GM21367 (cell line): Measurements from ENCODE around the gene SNRPB2.

ENCODE experiments used
- ATAC-seq: cut with Tn5 transposase; IDR thresholded peaks from one replicate; pipeline ENCODE4 v1.9.1; 2021; ENCODE audit not compliant: unreplicated experiment

SNRPB2 gene

DNA sequence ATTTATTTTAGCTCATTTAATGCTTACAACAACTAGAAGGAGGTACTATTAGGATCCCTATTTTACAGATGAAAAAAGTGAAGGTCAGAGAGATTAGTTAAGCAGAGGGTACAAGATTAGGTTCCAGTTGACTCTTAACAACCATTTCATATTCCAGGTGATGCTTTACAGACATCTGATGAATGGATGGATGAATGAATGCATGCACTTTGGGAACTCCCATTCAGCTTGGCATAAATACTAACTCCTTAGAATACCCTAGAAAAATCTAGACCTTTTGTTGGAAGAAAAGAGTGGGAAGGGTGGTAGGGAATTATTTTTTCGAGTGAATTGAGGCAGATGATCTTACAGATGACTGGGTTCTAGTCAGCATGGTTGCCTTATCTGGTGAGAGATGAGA lies 746 bp upstream of the SNRPB2 start:
- ATAC-seq = no peak

GRCh38 chr20:16732506-16733152 lies 2.8 kb downstream of the SNRPB2 start:
- no peak for ATAC-seq

GRCh38 chr20:16740365-16741072 lies 10.7 kb downstream of the SNRPB2 start:
- no peak for ATAC-seq

- ATAC-seq = no peak
Measured at GRCh38 chr20:16744178-16744807, 14.5 kb downstream of the SNRPB2 start.

GRCh38 chr20:16745204-16745603 lies 15.4 kb downstream of the SNRPB2 start:
- ATAC-seq = no peak

GRCh38 chr20:16747291-16747811 lies 17.5 kb downstream of the SNRPB2 start:
- no peak for ATAC-seq

- no peak for ATAC-seq
Measured at GRCh38 chr20:16748308-16748900, 18.6 kb downstream of the SNRPB2 start, which contains the start of gene OTOR. Gene OTOR, plus strand, starts transcription at chr20:16748358. Its CDS starts 44 bp downstream, at chr20:16748402.

GRCh38 chr20:16749573-16749972 lies 19.7 kb downstream of the SNRPB2 start:
- ATAC-seq = no peak

GRCh38 chr20:16752082-16752481 lies 22.3 kb downstream of the SNRPB2 start:
- no peak for ATAC-seq

DNA sequence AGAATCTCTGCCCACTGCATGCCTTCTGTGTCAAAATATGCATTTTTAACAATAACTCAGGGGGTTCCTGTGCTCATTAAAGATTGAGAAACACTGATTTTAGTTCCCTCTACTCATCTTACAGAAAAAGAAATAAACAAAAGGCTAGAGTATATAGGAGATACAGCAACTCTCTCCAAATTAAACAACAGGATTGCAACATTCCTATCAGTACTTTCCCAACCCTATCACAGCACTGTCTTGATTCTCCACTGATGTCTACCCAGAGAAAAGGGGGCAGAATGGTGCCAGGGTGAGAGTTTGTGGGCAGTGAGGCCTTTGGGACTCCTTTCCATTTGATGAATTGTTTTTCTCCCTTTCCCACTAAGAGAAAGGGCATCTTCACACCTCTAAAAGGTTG lies 23.1 kb downstream of the SNRPB2 start:
- ATAC-seq = no peak

- no peak for ATAC-seq
Measured at GRCh38 chr20:16758454-16759180, 28.8 kb downstream of the SNRPB2 start.

DNA sequence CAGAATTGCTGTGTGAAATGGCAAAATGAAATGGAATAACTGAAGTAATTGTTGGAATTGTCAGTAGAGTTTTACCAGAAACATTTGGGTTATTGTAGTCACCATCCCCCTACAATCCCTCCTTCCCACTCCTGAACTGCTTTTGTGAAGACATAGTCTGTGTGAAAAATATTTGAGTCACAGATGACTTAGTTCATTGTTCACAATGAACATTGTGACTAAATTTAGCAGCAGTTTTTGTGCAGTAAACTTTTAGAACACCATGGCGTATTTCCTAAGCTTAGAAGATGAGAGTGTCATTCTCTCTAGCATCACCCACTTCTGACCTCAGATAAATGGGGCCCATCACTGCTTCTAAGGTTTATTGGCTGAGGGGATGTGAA lies 29.3 kb downstream of the SNRPB2 start:
- no peak for ATAC-seq

DNA sequence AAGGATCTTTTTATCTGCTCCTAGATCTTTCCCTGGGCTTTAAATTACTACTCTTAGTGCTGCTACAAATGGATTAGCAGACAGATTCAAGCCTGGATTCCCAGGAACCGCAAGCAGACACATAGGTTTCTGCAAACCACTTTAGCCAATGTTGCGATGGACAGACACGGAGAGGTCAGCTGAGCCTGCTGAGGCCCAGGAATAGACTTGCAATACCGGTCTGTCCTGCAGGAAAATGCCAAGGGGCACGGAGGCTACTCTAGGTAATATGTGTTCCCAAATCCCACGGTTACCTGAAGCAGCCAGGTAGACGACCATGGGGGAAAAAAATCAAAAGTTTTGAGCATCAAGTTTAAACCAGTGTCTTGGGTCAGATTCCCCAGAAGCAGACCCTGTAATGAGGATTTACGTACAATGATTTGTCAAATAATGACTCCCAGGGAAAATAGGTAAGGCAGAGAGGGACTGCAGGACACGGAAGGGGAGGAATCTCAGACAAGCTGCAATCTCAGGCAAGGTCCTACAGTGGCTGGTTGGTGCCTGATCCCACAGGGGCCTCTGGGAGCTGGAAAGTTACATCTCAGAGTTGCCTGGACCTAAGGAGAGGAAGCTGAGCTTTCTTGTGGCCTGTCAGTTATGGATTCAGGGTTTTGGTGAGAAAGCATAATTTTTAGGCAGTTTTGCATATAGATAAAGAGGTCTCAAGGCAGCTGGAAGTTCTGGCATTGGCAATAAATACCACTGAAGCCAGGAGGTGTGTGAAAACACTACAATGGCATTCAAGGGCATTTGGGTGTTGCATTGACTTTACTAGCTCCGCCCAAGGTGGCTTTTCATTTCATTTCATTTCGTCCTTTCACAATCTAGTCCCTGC lies 30.8 kb downstream of the SNRPB2 start:
- no peak for ATAC-seq

GRCh38 chr20:16761305-16761829 lies 31.5 kb downstream of the SNRPB2 start:
- ATAC-seq = peak; percentile 69

DNA sequence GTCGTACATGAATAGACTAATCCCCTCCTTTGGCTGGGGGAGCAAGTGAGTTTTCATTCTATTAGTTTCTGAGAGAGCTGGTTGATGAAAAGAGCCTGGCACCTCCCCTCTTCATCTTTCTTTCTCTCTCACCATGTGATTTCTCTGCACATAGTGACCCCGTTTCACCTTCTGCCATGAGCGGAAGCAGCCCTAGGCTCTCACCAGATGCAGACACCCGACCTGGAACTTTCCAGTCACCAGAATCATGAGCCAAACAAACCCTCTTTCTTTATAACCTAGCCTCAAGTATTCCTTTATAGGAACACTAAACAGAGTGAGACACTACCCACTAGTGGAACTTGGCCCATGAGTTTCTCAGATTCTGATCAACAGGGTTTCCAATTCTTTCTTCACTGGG lies 34.7 kb downstream of the SNRPB2 start:
- ATAC-seq = no peak

- ATAC-seq = no peak
Measured at GRCh38 chr20:16771213-16771612, 41.4 kb downstream of the SNRPB2 start.

- ATAC-seq = no peak
Measured at GRCh38 chr20:16775961-16776360, 46.1 kb downstream of the SNRPB2 start.

DNA sequence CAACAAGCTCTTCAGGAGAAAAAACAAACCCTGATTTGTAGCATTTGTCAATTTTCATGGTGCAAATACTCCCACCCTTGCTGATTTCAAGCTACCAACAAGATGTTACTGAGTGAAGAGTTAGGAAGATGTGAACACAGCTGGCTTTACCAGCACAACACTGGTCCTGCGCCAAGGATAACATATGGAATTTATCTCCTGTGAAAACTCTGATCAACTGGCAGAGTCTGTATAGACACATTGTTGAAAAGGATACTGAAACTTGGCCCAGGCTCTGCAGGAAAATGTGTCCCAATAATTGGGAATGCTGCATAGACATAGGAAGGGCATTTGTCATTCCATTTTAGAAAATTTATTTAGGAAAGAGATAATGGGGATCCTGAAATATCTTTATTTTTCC lies 47.3 kb downstream of the SNRPB2 start:
- ATAC-seq = no peak

DNA sequence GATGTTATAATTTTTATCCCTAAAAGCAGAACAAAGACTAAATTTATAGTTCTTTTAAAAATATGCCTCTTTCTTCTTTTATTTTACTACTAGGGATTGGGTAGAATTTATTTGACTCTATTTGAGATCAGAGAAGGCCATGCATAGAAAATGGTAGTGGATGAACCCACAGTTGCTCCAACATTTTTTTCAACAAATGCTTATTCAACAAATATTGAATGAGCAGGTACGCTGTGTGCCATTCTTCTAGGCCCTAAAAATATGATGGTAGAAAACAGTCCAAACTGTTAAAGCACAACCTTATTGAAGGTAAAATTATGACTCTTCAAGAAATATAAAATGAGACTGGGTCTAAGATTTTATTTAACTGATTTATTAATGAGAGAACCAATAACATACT lies 48.3 kb downstream of the SNRPB2 start:
- ATAC-seq = no peak

GRCh38 chr20:16781496-16781895 lies 51.7 kb downstream of the SNRPB2 start:
- ATAC-seq = no peak
